ENCODE results near the gene FGGY.
"Not testable (repeated sequence)": the region's sequence is repeated elsewhere in the genome, so short reads cannot be mapped to it uniquely, and the experiment has no call there.

FGGY gene

DNA sequence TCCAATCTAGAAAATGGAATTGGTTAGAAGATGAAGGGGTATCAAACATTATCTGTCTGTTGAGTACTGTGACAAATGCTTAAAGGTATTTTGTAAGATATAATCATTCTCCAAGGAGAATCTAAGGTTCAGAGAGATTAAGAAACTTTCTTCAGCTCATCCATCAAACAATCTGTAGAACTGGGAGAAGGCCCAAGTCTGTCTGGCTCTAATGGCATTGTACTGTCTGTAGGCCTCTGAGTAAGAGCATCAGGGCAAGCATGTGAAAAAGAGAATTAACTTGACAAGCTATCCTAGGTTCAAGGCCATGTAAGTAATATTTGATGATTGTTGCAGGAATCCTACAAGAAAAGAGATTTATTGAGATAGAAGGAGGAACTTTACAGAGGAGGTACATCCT lies 5.3 kb upstream of the FGGY start:
- Histone ChIP-seq H3K9me3 (ENCODE audit: low read depth, low read length) (no peaks in the 10 kb centered on the region), H3K27ac (no peak overlapping the region), H3K4me3 (no peak overlapping the region), H3K9ac (ENCODE audit: insufficient read length) (no peak overlapping the region), H3K36me3 (ENCODE audit: insufficient read depth, low read length) (no peaks in the 10 kb centered on the region)
- DNase-seq (ENCODE audit: low read depth, low spot score): no peak
- TF ChIP-seq POLR2AphosphoS5 (IDR thresholded peaks at IDR 0.05; ENCODE audit: borderline replicate concordance, low read depth, low read length) (no peak), FOXP2 (optimal IDR thresholded peaks at IDR 0.05; ENCODE audit: control extremely low read depth, extremely low read length, insufficient read depth) (no peak), EZH2 (IDR thresholded peaks at IDR 0.05) (no peak)

DNA sequence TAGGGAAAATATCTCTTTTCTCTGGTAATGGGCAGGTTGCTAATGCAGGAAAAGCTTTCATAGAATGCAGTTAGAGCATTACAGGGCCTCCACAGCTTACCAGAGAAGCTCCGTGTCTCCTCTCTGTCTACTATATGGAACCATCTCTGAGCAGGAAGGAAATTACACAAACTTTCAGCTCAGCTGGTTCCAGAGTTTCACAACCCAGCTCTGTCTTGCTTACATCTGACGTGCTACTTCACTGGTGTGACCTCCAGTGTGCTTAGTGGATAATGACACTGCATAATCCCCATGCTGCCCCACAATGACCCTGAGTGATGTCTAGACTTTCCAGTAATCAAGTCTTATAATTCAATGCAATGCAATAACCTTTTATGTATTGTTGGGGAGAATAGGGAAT lies 4.3 kb upstream of the FGGY start:
- TF ChIP-seq POLR2AphosphoS5 (IDR thresholded peaks at IDR 0.05; ENCODE audit: borderline replicate concordance, low read depth, low read length): no peak
- no peak for TF ChIP-seq FOXP2 (optimal IDR thresholded peaks at IDR 0.05; ENCODE audit: control extremely low read depth, extremely low read length, insufficient read depth)
- TF ChIP-seq EZH2 (IDR thresholded peaks at IDR 0.05): no peak
- Histone ChIP-seq H3K9me3 (ENCODE audit: low read depth, low read length) (no peaks in the 10 kb centered on the region), H3K4me3 (no peak overlapping the region), H3K27ac (no peak overlapping the region), H3K36me3 (ENCODE audit: insufficient read depth, low read length) (no peaks in the 10 kb centered on the region), H3K9ac (ENCODE audit: insufficient read length) (no peak overlapping the region)
- peak; percentile 40 for DNase-seq (ENCODE audit: low read depth, low spot score)

DNA sequence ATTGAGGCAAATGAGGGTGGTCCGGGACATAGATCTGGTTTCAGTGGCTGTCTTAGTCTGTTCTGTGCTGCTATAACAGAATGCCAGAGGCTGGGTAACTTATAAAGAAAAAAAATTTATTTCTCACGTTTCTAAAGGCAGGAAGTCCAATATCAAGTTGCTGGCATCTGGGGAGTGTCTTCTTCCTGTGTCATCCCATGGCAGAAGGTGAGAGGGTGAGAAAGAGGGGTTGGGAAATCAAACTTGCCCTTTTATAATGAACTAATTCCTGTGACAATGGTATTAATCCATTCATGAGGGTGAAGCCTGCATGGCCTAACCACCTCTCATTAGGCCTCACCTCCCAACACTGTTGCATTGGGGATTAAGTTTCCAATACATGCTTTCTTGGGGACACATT lies 3.7 kb upstream of the FGGY start:
- Histone ChIP-seq H3K27ac (no peak overlapping the region), H3K9ac (ENCODE audit: insufficient read length) (no peak overlapping the region), H3K36me3 (ENCODE audit: insufficient read depth, low read length) (no peaks in the 10 kb centered on the region), H3K4me3 (no peak overlapping the region), H3K9me3 (ENCODE audit: low read depth, low read length) (no peaks in the 10 kb centered on the region)
- DNase-seq (ENCODE audit: low read depth, low spot score): no peak
- TF ChIP-seq FOXP2 (optimal IDR thresholded peaks at IDR 0.05; ENCODE audit: control extremely low read depth, extremely low read length, insufficient read depth) (no peak), EZH2 (IDR thresholded peaks at IDR 0.05) (no peak), POLR2AphosphoS5 (IDR thresholded peaks at IDR 0.05; ENCODE audit: borderline replicate concordance, low read depth, low read length) (no peak)

DNA sequence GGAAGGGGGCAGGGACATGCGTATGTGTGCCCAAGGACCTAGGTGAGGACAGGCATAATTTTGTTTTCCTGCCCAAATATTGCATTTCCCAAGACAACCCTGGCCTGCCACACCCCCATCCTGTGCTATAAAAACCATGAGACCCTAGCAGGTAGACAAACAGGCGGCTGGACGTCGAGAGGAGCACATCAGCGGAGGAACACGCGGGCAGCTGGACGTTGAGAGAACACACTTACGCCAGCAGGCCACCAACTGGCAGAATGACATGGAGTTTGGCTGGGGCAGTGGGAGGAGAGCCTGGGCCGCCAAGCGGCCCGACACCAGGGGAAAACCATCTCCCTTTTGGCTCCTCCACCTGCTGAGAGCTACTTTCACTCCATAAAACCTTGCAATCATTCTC lies 3.0 kb upstream of the FGGY start:
- no peaks in the 10 kb centered on the region for H3K36me3 ChIP-seq (ENCODE audit: insufficient read depth, low read length)
- TF ChIP-seq POLR2AphosphoS5 (IDR thresholded peaks at IDR 0.05; ENCODE audit: borderline replicate concordance, low read depth, low read length) (no peak), FOXP2 (optimal IDR thresholded peaks at IDR 0.05; ENCODE audit: control extremely low read depth, extremely low read length, insufficient read depth) (no peak), EZH2 (IDR thresholded peaks at IDR 0.05) (no peak)
- no peak for DNase-seq (ENCODE audit: low read depth, low spot score)
- H3K9me3 ChIP-seq (ENCODE audit: low read depth, low read length): no peaks in the 10 kb centered on the region
- H3K9ac ChIP-seq (ENCODE audit: insufficient read length): no peak overlapping the region
- H3K27ac ChIP-seq: no peak overlapping the region
- H3K4me3 ChIP-seq: no peak overlapping the region

DNA sequence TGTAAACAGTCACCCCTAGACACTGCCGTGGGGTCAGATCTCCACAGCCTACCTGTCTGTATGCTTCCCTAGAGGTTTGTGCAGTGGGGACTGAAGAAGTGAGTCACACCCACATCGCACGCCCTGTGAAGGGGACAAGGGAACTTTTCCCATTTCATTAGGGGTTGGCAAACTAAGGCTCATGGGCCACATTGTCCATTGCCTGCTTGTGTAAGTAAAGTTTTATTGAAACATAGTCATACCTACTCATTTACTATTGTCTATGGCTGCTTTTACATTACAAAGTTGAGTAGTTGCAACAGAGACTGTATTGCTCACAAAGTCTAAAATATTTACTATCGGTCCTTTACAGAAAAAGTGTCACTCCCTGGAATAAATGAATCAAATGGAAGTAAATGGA lies 2.5 kb upstream of the FGGY start:
- H3K9ac ChIP-seq (ENCODE audit: insufficient read length): no peak overlapping the region
- no peak overlapping the region for H3K4me3 ChIP-seq
- TF ChIP-seq FOXP2 (optimal IDR thresholded peaks at IDR 0.05; ENCODE audit: control extremely low read depth, extremely low read length, insufficient read depth) (no peak), POLR2AphosphoS5 (IDR thresholded peaks at IDR 0.05; ENCODE audit: borderline replicate concordance, low read depth, low read length) (no peak), EZH2 (IDR thresholded peaks at IDR 0.05) (no peak)
- no peak for DNase-seq (ENCODE audit: low read depth, low spot score)
- H3K27ac ChIP-seq: no peak overlapping the region
- no peaks in the 10 kb centered on the region for H3K36me3 ChIP-seq (ENCODE audit: insufficient read depth, low read length)
- H3K9me3 ChIP-seq (ENCODE audit: low read depth, low read length): no peaks in the 10 kb centered on the region

DNA sequence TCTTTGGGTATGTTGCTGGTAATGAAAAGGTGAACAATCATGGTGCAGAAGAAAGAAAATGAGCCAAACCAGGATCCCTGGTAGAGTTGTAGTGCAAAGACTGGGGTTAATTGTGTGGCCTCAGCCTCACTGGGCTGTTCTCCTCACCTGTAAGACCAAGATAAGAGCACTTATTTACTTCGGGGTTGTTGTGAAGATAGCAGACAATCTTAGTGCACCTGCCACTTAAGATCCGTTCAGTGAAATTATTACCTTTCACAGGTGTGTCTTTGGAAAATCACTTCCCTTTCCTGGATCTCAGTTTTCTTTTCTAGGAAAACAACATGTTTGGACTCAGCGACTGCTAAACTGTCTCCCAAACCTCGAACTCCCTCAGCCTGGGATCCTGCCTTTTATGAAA lies 1.3 kb upstream of the FGGY start:
- no peak for DNase-seq (ENCODE audit: low read depth, low spot score)
- H3K9me3 ChIP-seq (ENCODE audit: low read depth, low read length): no peaks in the 10 kb centered on the region
- H3K9ac ChIP-seq (ENCODE audit: insufficient read length): no peak overlapping the region
- H3K4me3 ChIP-seq: no peak overlapping the region
- TF ChIP-seq FOXP2 (optimal IDR thresholded peaks at IDR 0.05; ENCODE audit: control extremely low read depth, extremely low read length, insufficient read depth): no peak
- no peak for TF ChIP-seq POLR2AphosphoS5 (IDR thresholded peaks at IDR 0.05; ENCODE audit: borderline replicate concordance, low read depth, low read length)
- TF ChIP-seq EZH2 (IDR thresholded peaks at IDR 0.05): no peak
- no peak overlapping the region for H3K27ac ChIP-seq
- no peaks in the 10 kb centered on the region for H3K36me3 ChIP-seq (ENCODE audit: insufficient read depth, low read length)

DNA sequence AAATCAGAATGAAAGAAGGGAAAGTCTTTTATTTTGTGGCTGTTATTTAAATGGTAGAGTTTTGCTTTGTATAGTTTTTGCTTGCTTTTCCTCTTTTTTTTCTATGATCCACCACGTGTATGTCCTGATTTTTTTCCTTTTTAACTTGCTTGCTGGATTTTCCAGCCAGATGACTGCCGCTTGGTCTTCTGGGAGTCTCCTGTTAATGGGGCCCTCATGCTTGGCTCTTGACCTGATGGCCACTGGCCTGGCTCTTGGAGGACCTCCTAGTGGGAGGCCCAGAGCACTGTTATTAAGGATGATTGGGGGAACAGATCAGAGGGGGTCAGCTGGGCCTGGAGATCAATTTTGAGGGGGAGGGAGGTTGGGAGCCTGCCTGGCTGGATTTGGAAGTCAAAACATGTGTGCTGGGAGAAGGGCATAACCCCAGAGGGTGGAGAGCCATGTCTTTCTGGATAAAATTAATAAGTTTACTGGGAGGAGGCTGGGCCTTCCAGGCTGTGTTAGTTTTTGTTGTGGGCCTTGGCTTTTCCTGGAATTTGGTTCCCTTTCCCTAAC lies 1.2 kb downstream of the FGGY start:
- no peak overlapping the region; the same call in 1 of the 2 replicates for H3K4me3 ChIP-seq
- TF ChIP-seq EZH2 (IDR thresholded peaks at IDR 0.05): no peak
- H3K9me3 ChIP-seq (ENCODE audit: low read depth, low read length): no peaks in the 10 kb centered on the region
- H3K36me3 ChIP-seq (ENCODE audit: insufficient read depth, low read length): no peaks in the 10 kb centered on the region
- H3K27ac ChIP-seq: no peak overlapping the region
- DNase-seq (ENCODE audit: low read depth, low spot score): no peak
- H3K9ac ChIP-seq (ENCODE audit: insufficient read length): no peak overlapping the region

DNA sequence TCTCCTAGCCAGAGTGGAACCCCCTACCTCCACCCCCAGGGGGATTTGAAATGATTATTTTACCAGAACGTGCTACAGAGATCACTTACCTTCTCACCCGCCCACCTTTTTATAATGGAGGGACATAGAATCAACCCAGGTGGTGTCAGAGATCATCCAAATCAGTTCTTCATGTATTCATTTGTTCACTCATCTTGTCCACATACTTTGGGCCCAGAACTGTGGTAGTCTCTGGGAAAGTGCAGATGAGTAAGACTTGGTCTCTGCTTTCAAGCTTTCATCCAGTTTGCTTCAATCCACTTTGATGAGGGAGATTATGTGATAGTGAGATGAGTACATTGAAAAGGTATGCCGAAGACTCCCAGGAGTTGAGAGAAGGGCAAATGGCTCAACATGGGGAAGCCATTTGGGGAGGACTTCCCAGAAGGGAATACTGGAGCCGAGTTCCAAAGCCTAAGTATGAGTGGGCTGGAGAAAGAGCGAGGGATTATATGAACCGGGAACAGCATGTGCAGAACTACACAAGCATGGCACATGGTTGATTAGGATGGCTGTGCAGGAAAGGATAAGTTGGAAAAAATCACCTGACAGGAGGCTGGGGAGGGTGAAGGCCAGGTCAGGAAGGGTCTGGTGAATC lies 1.9 kb downstream of the FGGY start:
- Histone ChIP-seq H3K4me3 (no peak overlapping the region), H3K36me3 (ENCODE audit: insufficient read depth, low read length) (no peaks in the 10 kb centered on the region), H3K9ac (ENCODE audit: insufficient read length) (no peak overlapping the region), H3K27ac (no peak overlapping the region), H3K9me3 (ENCODE audit: low read depth, low read length) (no peaks in the 10 kb centered on the region)
- no peak for TF ChIP-seq POLR2AphosphoS5 (IDR thresholded peaks at IDR 0.05; ENCODE audit: borderline replicate concordance, low read depth, low read length)
- no peak for TF ChIP-seq FOXP2 (optimal IDR thresholded peaks at IDR 0.05; ENCODE audit: control extremely low read depth, extremely low read length, insufficient read depth)
- DNase-seq (ENCODE audit: low read depth, low spot score): no peak

DNA sequence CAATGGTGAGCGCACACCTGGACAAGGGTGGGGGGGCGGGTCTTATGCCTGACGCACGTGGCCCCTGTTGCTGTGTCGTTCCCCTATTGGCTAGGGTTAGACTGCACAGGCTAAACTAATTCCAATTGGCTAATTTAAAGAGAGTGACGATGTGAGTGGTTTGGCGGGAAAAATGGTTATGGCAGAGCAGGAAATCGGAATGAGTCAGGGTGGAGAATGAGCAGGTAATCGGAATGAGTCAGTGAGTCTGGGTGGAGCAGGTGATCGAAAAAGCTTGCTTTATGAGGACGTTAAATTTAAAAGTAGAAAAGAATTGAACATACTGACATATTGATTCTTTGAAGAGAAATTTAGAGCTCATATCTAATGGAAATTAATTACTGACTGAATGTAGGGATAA lies 2.8 kb downstream of the FGGY start:
- H3K36me3 ChIP-seq (ENCODE audit: insufficient read depth, low read length); H3K27ac ChIP-seq; H3K4me3 ChIP-seq; H3K9me3 ChIP-seq (ENCODE audit: low read depth, low read length); DNase-seq (ENCODE audit: low read depth, low spot score); H3K9ac ChIP-seq (ENCODE audit: insufficient read length): not testable (repeated sequence)
